Measurements from ENCODE around the gene TPCN2.

DNA sequence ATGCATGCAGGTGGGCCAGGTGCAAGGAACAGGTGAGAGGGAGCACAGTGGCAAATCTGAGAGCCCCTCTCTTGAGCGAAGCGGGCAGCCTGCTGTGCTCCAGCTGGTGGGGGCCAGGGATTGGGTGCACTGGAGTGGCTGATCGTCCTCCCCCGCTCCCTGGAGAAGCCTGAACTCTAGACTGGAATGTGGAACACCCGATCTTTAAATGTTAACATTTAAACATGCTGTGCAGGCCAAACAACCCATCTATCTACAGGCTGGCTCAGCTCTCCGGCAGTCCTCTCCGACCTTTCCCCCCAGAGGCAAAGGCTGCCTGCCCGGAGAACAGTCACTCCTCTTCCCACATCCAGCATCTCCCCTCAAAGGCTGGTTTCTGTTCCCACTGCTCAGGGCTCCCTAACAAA lies 40.8 kb upstream of the TPCN2 start:
- TF ChIP-seq TAF1 (IDR thresholded peaks at IDR 0.05; ENCODE audit: borderline replicate concordance, low read depth, low read length) (no peak), POLR2A (IDR thresholded peaks at IDR 0.05; ENCODE audit: low read depth, low read length) (no peak), POLR2AphosphoS5 (IDR thresholded peaks at IDR 0.05; ENCODE audit: low read depth, low read length) (no peak)
